ENCODE results near the gene PANK4.
"Not testable (repeated sequence)": the region's sequence is repeated elsewhere in the genome, so short reads cannot be mapped to it uniquely, and the experiment has no call there.

Gene PANK4

DNA sequence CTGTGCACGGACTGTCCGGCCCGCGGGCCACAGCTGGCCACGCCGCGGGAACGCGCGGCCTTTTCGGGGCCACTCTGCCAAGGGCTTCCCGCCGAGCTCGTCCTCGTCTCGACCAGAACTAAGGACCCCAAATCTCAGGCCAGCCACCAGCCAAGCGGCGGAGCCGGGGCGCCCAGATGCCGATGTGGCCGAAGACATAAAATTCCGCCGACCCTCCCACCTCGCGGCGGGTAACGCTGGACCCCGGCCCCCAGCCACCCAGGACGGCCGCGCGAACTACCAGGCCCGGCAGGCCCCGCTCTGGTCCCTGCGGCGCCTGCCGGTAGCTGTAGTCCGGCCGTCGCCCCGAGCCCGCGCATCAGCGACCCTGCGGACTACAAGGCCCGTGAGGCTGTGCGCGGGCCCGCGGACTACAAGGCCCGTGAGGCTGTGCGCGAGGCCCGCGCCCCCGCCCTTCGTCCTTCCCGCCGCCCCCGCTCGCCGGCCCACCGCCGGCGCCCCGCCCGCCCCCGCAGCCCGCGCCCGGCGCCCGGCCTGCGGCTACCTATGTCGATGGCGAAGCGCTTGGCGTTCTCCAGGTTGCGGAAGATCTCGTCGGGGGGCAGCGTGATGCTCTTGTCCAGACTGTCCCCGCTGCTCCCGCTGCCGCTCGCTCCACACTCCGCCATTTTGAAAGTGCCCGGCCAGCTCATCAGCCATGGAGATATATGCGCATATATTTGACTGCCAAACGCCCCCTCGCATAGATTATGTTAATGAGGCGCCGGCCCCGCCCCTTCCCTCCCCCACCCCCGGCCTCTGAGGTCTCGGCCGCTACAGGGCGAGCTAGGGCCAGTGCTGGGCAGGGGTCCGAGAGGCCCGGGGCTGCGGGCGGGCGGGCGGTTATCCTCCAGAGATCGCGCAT lies at the start of gene PANK4:
Gene PANK4 (minus strand): TSS at position 677 of the 904 bp plus-strand sequence. CDS start 9 bp downstream, at position 668.
- H3K36me3 ChIP-seq (ENCODE audit: insufficient read depth, low read length): peaks cover 4% of the 10 kb centered on the region
- H3K4me1 ChIP-seq (ENCODE audit: insufficient read depth, low read length): peaks cover 42% of the 10 kb centered on the region
- H3K27ac ChIP-seq (ENCODE audit: low read depth, low read length): peak within 1 kb of the TSS; percentile 66
- peak within 1 kb of the TSS; percentile 83 to 89 for H3K4me3 ChIP-seq (ENCODE audit: low read depth in 1 of 2, low read length in 2 of 2)
- peak within 1 kb of the TSS; percentile 50 for H3K9ac ChIP-seq (ENCODE audit: low read length)
- H3K9me3 ChIP-seq (ENCODE audit: low read length): no peaks in the 10 kb centered on the region
- peaks cover 8 to 37% of the 10 kb centered on the region in 2 donors for H3K27me3 ChIP-seq (ENCODE audit: control insufficient read depth in 1 of 2, insufficient read depth in 2 of 2, low read length in 2 of 2)

DNA sequence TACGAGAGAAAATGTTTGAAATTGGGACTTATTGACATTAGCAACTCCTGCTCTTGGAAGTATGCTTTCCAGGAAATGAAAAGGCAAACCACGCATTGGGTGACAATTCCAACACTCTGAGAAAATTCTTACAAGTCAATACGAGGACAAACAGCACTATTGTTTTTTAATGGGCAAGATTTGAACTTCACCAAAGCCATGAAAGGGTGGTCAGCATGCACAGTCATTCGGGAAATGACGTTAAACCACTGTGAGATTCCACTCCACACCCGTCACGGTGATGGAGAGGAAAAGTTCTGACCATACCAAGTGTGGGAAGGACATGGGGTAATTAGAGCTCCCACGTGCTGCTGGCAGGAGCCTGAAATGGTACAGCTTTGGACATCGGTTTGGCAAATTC lies 48.0 kb upstream of the PANK4 start:
- Histone ChIP-seq H3K27ac (ENCODE audit: low read depth, low read length) (no peak overlapping the region), H3K27me3 (ENCODE audit: control insufficient read depth in 1 of 2, insufficient read depth in 2 of 2, low read length in 2 of 2) (peaks cover 0 to 20% of the 10 kb centered on the region in 2 donors), H3K9ac (ENCODE audit: low read length) (no peak overlapping the region), H3K36me3 (ENCODE audit: insufficient read depth, low read length) (no peaks in the 10 kb centered on the region), H3K9me3 (ENCODE audit: low read length) (no peaks in the 10 kb centered on the region), H3K4me1 (ENCODE audit: insufficient read depth, low read length) (no peaks in the 10 kb centered on the region), H3K4me3 (ENCODE audit: low read depth in 1 of 2, low read length in 2 of 2) (no peak overlapping the region)

- Histone ChIP-seq H3K9ac (ENCODE audit: low read length) (no peak overlapping the region), H3K4me1 (ENCODE audit: insufficient read depth, low read length) (no peaks in the 10 kb centered on the region), H3K36me3 (ENCODE audit: insufficient read depth, low read length) (no peaks in the 10 kb centered on the region), H3K4me3 (ENCODE audit: low read depth in 1 of 2, low read length in 2 of 2) (no peak overlapping the region), H3K9me3 (ENCODE audit: low read length) (no peaks in the 10 kb centered on the region), H3K27me3 (ENCODE audit: control insufficient read depth in 1 of 2, insufficient read depth in 2 of 2, low read length in 2 of 2) (peaks cover 0 to 19% of the 10 kb centered on the region in 2 donors), H3K27ac (ENCODE audit: low read depth, low read length) (no peak overlapping the region)
Measured at GRCh38 chr1:2573250-2573920, 47.0 kb upstream of the PANK4 start.

- Histone ChIP-seq H3K9ac (ENCODE audit: low read length) (no peak overlapping the region), H3K36me3 (ENCODE audit: insufficient read depth, low read length) (no peaks in the 10 kb centered on the region), H3K4me3 (ENCODE audit: low read depth in 1 of 2, low read length in 2 of 2) (no peak overlapping the region), H3K27ac (ENCODE audit: low read depth, low read length) (no peak overlapping the region), H3K4me1 (ENCODE audit: insufficient read depth, low read length) (no peaks in the 10 kb centered on the region), H3K9me3 (ENCODE audit: low read length) (no peaks in the 10 kb centered on the region), H3K27me3 (ENCODE audit: control insufficient read depth in 1 of 2, insufficient read depth in 2 of 2, low read length in 2 of 2) (peaks cover 0 to 21% of the 10 kb centered on the region in 2 donors)
Measured at GRCh38 chr1:2571348-2571747, 45.0 kb upstream of the PANK4 start.

GRCh38 chr1:2570332-2570731 lies 43.9 kb upstream of the PANK4 start:
- H3K27ac ChIP-seq (ENCODE audit: low read depth, low read length): no peak overlapping the region
- no peak overlapping the region for H3K4me3 ChIP-seq (ENCODE audit: low read depth in 1 of 2, low read length in 2 of 2)
- no peaks in the 10 kb centered on the region for H3K36me3 ChIP-seq (ENCODE audit: insufficient read depth, low read length)
- no peaks in the 10 kb centered on the region for H3K4me1 ChIP-seq (ENCODE audit: insufficient read depth, low read length)
- H3K27me3 ChIP-seq (ENCODE audit: control insufficient read depth in 1 of 2, insufficient read depth in 2 of 2, low read length in 2 of 2): peaks cover 0 to 26% of the 10 kb centered on the region in 2 donors
- H3K9ac ChIP-seq (ENCODE audit: low read length): no peak overlapping the region
- no peaks in the 10 kb centered on the region for H3K9me3 ChIP-seq (ENCODE audit: low read length)

GRCh38 chr1:2569703-2570102 lies 43.3 kb upstream of the PANK4 start:
- H3K4me1 ChIP-seq (ENCODE audit: insufficient read depth, low read length); H3K9me3 ChIP-seq (ENCODE audit: low read length); H3K36me3 ChIP-seq (ENCODE audit: insufficient read depth, low read length); H3K4me3 ChIP-seq (ENCODE audit: low read depth in 1 of 2, low read length in 2 of 2); H3K27ac ChIP-seq (ENCODE audit: low read depth, low read length); H3K9ac ChIP-seq (ENCODE audit: low read length): not testable (repeated sequence)
- peaks cover 0 to 26% of the 10 kb centered on the region in 2 donors for H3K27me3 ChIP-seq (ENCODE audit: control insufficient read depth in 1 of 2, insufficient read depth in 2 of 2, low read length in 2 of 2)

- Histone ChIP-seq H3K36me3 (ENCODE audit: insufficient read depth, low read length) (no peaks in the 10 kb centered on the region), H3K27ac (ENCODE audit: low read depth, low read length) (no peak overlapping the region), H3K9me3 (ENCODE audit: low read length) (no peaks in the 10 kb centered on the region), H3K9ac (ENCODE audit: low read length) (no peak overlapping the region), H3K27me3 (ENCODE audit: control insufficient read depth in 1 of 2, insufficient read depth in 2 of 2, low read length in 2 of 2) (peaks cover 0 to 26% of the 10 kb centered on the region in 2 donors), H3K4me1 (ENCODE audit: insufficient read depth, low read length) (no peaks in the 10 kb centered on the region), H3K4me3 (ENCODE audit: low read depth in 1 of 2, low read length in 2 of 2) (no peak overlapping the region)
Measured at GRCh38 chr1:2569060-2569459, 42.7 kb upstream of the PANK4 start.

GRCh38 chr1:2568187-2568816 lies 41.9 kb upstream of the PANK4 start:
- not testable (repeated sequence) for H3K4me3 ChIP-seq (ENCODE audit: low read depth in 1 of 2, low read length in 2 of 2); H3K27ac ChIP-seq (ENCODE audit: low read depth, low read length); H3K36me3 ChIP-seq (ENCODE audit: insufficient read depth, low read length); H3K9me3 ChIP-seq (ENCODE audit: low read length); H3K9ac ChIP-seq (ENCODE audit: low read length); H3K4me1 ChIP-seq (ENCODE audit: insufficient read depth, low read length)
- H3K27me3 ChIP-seq (ENCODE audit: control insufficient read depth in 1 of 2, insufficient read depth in 2 of 2, low read length in 2 of 2): peaks cover 0 to 26% of the 10 kb centered on the region in 2 donors

DNA sequence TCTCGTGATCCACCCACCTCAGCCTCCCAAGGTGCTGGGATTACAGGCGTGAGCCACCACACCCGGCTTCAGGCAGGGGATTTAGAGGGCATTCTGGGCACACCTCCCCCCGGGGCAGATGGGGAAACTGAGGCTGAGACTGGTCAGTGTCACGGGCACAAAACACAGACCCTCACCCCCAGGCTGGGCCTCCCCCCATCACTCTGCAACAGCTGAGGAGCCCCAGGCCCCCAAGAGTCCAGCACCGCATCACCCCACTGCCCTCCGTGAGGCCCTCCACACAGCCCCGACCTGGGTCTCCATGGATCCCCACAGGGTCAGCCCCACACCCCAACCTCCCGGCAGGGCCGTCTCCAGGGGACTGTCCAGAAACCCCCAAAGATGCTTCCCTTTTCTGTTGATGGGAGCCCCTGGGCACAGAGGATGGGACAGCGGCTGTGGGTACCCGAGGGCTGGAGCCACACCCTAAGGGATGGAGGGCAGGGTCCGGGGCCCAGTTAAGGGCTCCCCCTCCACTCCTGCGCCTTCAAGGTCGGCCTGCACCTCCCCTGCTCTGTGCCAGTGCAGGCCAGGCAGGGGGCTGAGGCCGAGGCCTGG lies 40.8 kb upstream of the PANK4 start:
- peaks cover 0 to 26% of the 10 kb centered on the region in 2 donors for H3K27me3 ChIP-seq (ENCODE audit: control insufficient read depth in 1 of 2, insufficient read depth in 2 of 2, low read length in 2 of 2)
- peaks cover 8% of the 10 kb centered on the region for H3K36me3 ChIP-seq (ENCODE audit: insufficient read depth, low read length)
- H3K9ac ChIP-seq (ENCODE audit: low read length): no peak overlapping the region
- H3K27ac ChIP-seq (ENCODE audit: low read depth, low read length): no peak overlapping the region
- H3K4me1 ChIP-seq (ENCODE audit: insufficient read depth, low read length): no peaks in the 10 kb centered on the region
- no peak overlapping the region for H3K4me3 ChIP-seq (ENCODE audit: low read depth in 1 of 2, low read length in 2 of 2)
- H3K9me3 ChIP-seq (ENCODE audit: low read length): no peaks in the 10 kb centered on the region

DNA sequence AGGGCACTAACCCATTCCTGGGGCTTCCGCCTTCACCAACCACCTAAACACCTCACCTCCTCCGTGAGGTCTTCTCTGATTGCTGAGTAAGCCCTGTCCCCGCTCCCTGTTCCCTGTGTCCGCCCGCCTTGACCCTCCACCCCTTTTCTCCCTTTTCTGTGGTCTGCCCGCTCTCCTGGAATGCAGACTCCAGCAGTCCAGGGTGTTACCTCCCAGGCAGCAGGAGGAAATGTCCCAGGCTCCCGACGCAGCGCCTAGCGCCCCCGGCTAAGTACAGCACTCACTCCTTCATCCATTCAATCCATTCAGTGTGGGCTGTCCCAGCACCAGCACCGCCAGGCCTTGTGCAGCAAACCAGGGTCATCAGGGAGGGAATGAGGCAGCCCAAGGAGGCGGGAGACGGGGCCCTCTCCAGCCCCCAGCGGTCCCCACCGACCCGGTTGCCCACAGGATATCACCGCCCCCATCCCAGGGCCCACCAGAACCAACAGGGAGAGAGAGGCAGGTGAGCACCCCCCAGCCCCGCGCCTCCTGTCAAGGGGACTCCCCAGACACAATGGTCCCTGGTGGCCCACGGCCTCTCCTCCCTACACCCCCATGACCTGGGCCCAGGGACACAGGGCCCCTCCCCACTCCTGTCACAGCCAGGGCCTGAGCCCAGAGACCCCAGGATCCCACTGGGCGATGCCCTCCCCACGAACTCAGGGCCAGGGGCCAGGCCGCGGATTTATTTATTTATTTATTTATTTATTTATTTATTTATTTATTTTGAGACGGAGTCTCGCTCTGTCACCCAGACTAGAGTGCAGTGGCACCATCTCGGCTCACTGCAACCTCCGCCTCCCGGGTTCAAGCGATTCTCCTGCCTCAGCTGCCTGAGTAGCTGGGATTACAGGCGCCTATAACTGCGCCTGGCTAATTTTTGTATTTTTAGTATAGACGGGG lies 40.0 kb upstream of the PANK4 start:
- H3K36me3 ChIP-seq (ENCODE audit: insufficient read depth, low read length): peaks cover 8% of the 10 kb centered on the region
- H3K4me1 ChIP-seq (ENCODE audit: insufficient read depth, low read length): no peaks in the 10 kb centered on the region
- H3K9me3 ChIP-seq (ENCODE audit: low read length): no peaks in the 10 kb centered on the region
- H3K27me3 ChIP-seq (ENCODE audit: control insufficient read depth in 1 of 2, insufficient read depth in 2 of 2, low read length in 2 of 2): peaks cover 0 to 25% of the 10 kb centered on the region in 2 donors
- H3K4me3 ChIP-seq (ENCODE audit: low read depth in 1 of 2, low read length in 2 of 2): no peak overlapping the region
- H3K27ac ChIP-seq (ENCODE audit: low read depth, low read length): no peak overlapping the region
- H3K9ac ChIP-seq (ENCODE audit: low read length): no peak overlapping the region

Data from muscle layer of colon (tissue), 2 donors.